AML-193 (cell line): Measurements from ENCODE around the gene PSAP.
"Not testable (repeated sequence)": the region's sequence is repeated elsewhere in the genome, so short reads cannot be mapped to it uniquely, and the experiment has no call there.

Experiments
- DNase-seq, 2 experiments: peaks; one replicate each; lab custom pipeline; 2025; lab: John Stamatoyannopoulos, UW

PSAP gene

GRCh38 chr10:71850743-71851464 lies at the start of gene PSAP:
Gene PSAP (minus strand): TSS chr10:71851251. CDS start chr10:71851221, 30 bp downstream.
- peak; percentile 85 to 91 for DNase-seq

GRCh38 chr10:71900441-71901180 lies 49.6 kb upstream of the PSAP start:
- DNase-seq, result no peak

DNA sequence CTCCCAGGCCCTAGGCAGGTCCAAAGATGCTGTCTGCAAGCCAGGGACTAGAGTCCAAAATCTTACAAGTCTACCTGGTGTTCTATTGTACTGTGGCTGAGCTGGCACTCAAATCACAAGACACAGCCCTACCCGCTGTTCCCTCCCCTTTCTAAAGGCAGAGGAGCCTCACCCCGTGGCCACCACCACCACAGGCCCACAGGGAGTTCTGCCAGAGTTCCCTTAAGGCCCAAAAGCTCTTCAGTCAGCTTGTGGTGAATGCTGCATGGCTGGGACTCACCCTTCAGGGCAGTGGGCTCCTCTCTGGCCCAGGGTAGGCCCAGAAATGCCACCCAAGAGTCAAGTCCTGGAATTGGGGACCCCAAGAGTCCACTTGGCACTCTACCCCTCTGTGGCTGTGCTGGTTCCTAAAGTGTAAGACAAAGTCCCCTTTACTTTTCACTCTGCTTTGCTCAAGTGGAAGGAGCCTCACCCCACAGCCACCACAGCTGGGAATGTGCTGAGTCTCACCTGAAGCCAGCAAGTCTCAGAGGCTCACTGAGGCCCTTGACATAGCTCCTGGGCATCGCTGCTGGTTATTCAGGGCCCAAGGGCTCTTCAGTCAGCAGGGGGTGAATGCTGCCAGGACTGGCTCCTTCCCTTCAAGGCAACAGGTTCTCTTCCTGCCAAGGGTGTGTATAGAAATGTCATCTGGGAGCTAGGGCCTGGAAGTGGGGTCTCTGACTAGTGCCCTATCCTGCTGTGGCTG lies 48.8 kb upstream of the PSAP start:
- DNase-seq, result no peak

DNA sequence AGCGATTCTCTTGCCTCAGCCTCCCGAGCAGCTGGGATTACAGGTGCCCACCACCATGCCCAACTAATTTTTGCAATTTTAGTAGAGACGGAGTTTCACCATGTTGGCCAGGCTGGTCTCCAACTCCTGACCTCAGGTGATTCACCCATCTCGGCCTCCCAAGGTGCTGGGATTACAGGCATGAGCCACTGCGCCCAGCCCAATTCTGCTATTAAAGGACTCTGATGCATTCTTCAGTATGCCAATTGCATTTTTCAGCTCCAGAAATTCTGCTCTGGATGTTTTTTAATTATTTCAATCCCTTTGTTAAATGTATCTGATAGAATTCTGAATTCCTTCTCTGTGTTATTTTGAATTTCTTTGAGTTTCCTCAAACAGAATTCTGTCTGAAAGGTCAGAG lies 47.3 kb upstream of the PSAP start:
- DNase-seq, result not testable (repeated sequence)

DNA sequence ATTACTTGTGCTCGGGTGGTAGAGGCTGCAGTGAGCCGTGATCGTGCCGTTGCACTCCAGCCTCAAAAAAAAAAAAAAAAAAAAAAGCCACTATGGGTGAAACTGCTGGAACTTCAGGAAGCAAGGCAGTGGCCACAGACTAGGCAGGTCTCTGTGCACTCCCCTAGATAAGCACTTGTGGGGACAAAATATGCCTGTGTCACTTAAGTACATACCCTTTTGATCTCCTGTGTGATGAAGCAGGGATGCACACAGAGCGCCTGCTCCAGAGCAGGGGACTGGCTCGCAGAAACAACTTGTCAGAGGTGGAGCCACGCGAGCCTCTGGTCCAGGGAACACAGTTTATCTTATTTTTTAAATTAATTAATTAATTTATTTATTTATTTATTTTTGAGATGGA lies 42.9 kb upstream of the PSAP start:
- DNase-seq, result no peak

DNA sequence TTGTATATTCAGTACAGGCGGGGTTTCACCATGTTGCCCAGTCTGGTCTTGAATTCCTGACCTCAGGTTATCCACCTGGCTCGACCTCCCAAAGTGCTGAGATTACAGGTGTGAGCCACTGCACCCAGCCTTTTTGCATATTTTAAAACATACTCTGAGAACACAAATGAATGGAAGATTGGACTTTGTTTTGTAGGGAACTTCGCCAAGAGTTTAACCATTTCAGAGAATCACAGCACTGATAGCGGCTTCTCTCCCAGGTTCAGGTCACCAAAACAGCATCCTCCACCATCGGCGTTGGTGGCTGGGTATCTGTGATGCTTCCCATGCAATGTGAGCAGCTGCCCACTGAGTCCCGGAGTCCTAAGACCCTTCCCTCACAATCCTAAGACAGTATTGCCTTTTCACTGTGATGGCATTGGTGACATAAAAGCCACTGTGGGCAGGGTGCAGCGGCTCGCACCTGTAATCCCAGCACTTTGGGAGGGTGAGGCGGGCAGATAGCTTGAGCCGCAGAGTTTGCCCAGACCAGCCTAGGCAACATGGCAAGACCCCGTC lies 42.3 kb upstream of the PSAP start:
- no peak for DNase-seq

DNA sequence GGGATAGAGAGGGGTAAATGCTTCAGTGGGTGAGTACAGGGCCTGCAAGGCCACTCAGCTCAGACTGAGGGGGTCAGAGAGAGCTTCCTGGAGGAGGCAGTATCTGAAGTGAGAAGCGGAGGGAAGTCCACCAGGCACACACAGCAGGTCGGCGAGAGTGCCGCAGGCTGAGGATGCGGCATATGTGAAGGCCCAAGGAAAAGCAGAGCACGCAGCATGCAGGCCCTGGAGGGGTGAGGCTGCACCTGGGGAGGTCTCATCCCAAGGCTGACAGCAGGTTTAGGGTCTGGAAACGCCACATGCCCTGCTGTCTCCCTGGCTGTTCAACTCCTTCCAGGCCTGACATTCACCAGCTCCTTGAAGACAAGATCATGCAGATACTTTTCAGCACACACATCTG lies 40.4 kb upstream of the PSAP start:
- DNase-seq, result no peak

DNA sequence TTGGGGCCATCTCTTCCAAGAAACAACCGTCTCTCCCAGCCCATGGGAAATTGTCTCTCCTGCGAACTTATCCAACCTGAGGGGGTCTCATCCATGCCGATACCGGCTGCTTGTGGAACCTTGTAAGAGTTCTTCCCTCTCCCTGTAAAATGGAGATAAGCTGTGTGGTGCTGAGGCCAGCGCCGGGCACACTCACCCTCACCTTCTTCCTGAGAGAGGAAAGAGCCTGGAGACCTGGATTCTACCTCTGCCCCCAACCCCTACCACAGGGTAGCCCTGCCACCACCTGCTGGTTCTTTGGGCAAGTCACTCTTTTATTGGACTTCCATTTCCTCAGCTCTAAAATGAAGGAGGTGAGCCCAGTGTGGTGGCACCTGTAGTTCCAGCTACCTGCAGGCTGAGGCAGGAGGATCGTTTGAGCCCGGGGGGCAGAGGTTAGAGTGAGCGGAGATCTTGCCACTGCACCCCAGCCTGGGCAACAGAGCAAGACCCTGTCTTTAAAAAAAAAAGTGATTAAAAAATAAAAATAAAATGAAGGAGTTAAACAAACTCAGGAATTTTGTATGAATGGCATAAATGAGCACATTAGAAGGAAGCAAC lies 38.4 kb upstream of the PSAP start:
- DNase-seq, result no peak

GRCh38 chr10:71888623-71889387 lies 37.8 kb upstream of the PSAP start:
- DNase-seq, result peak; percentile 84 to 90

DNA sequence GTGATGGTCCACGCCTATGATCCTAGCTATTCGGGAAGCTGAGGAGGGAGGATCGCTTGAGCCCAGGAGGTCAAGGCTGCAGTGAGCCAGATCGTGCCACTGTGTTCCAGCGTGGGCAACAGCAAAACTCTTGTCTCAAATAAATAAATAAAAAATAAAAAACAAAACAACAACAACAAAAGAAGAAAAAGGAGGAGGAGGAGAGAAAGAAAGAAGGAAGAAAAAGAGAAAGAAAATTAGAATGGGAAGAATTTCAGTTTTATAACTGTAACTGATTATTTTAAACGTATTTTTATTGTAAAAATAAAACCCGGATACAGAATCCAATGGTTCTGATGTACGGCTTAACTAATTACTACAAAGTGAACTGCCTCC lies 37.2 kb upstream of the PSAP start:
- no peak for DNase-seq

DNA sequence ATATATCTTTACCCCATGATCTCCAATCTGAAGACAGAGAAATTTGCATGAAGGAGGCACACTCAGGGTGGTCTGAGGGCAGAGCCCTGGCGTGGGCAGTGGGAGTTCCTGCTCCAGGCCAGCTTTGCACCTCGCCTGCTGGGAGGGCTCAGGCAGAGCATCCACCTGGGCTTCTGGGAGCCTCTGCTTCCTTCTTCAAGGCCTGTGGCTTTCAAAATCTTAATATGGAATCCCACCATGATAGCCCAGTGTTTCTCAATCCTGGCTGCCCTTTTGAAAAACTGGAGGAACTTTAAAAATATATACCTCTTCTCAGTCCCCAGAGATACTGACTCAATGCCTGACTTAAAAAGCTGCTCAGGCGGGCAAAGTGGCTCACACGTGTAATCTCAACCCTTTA lies 36.7 kb upstream of the PSAP start:
- DNase-seq, result no peak

- no peak for DNase-seq
These were observed 32.0 kb upstream of the PSAP start for GRCh38 chr10:71882813-71883659.

DNA sequence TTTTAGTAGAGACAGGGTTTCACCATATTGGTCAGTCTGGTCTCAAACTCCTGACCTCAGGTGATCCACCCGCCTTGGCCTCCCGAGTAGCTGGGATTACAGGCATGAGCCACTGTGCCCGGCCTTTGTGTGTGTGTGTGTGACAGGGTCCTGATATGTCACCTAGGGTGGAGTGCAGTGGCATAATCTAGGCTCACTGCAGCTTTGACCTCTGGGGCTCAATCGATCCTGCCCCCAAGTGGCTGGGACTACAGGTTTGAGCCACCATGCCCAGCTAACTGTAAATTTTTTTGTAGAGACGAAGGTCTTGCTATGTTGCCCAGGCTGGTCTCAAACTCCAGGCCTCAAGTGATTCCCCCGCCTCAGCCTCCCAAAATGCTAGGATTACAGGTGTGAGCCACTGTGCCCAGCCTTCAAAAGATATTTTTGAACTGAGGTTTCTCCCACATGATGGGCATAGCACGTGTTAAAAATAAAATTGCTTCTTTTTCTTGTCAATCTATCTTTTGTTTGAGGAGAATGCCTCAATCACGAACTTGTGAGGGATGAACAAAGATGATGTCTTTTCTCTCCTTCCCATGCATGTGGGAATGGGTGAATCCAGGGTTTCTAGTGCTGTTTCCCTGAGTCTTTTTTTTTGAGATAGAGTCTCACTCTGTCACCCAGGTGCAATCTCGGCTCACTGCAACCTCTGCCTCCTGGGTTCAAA lies 30.8 kb upstream of the PSAP start:
- no peak for DNase-seq

DNA sequence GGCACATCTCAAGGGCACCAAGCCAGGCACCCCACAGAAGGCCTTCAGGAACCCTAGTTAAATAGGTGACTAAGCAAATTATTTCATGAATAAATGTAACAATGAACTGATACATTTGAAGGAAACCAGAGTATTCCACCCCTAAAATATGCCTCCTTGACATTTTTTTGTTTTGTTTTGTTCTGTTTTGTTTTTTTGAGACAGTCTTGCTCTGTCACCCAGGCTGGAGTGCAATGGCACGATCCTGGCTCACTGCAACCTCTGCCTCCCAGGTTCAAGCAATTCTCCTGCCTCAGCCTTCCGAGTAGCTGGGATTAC lies 30.2 kb upstream of the PSAP start:
- not testable (repeated sequence) for DNase-seq

GRCh38 chr10:71880425-71881306 lies 29.6 kb upstream of the PSAP start:
- DNase-seq, result no peak

DNA sequence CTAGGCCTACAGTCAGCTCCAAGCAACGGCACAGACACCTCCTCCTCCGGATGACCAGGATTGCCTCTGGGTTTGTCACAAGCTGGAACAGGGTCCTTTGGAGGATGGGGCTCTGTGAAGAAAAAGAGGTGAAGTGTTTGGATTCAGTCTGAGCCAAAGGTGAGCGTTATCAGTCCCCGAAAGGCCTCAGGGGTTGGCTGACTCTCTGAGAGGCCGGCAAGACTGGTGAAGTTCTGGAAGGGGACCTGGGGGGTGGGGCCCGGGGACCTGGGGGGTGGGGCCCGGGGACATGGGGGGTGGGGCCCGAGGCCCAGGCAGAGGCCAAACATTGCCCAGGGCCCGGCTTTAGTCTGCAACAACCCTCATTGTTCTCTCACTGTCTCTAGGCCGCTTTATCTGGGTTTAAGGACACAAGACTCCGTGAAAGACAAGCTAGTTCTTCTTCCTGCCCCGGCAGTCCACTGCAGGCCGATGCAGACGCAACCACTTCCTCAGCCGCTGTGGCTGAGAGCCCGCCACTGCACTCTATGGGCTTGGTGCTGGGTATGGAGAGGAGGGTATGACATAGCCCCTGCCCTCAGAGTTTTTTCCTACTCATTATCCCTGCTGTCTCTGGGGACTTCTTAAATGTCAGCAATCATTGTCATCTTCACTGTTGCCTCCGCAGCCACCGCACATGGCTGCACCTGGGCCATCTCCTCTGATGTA lies 27.4 kb upstream of the PSAP start:
- peak in 1 of 2 experiments; percentile 32 for DNase-seq

DNA sequence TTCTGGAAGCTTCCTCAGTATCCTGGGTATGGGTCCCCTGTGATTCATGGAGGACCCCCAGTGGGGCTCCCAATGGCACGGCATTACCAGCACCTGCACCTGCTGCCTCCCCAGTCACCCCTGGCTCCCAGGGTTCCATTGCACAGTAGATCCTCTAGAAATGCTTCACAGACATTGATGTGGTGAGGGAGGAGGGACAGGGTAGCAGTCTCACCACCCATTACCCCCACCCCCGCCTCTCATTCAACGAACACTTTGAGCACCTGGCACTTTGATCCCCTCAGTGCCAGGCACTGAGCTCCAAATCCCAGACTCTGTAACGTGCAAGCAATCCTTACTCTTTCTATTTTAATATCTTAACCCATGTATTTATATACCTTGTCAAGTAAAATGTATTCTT lies 26.8 kb upstream of the PSAP start:
- no peak for DNase-seq

DNA sequence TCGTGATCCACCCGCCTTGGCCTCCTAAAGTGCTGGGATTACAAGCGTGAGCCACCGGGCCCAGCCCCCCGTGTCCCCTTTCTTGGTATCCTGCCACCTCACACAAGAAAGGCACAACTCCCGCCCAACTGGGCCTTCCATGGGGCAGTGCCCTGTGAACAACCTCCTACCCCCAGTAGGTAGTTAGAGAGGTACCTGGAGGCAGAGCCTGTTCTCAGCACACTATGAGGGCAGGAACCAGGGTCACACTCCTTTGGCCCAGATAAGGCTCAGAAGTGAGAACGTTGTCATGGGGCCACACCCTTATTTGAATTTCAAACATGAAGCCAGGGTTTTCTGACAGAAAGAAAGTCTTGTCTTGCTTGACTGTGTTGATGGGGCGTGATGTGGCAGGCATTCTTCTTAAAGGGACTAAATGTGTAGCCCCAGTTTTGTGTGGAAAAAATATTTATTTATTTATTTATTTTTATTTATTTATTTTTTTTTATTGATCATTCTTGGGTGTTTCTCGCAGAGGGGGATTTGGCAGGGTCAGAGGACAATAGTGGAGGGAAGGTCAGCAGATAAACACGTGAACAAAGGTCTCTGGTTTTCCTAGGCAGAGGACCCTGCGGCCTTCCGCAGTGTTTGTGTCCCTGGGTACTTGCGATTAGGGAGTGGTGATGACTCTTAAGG lies 23.8 kb upstream of the PSAP start:
- DNase-seq, result not testable (repeated sequence)
